ENCODE data around the gene TEC.
"Not testable (repeated sequence)": the region's sequence is repeated elsewhere in the genome, so short reads cannot be mapped to it uniquely, and the experiment has no call there.

TEC gene

GRCh38 chr4:48237996-48238645, 31.5 kb downstream of the TEC start:
- Histone ChIP-seq H3K36me3 (ENCODE audit: control insufficient read depth, insufficient read depth, low read length, severe bottlenecking) (no peaks in the 10 kb centered on the region), H3K9ac (ENCODE audit: low read length) (no peak overlapping the region), H3K9me3 (ENCODE audit: control insufficient read depth, low read length) (no peaks in the 10 kb centered on the region), H3K4me3 (ENCODE audit: low read length) (no peak overlapping the region), H3K4me1 (ENCODE audit: control insufficient read depth, insufficient read depth, low read length) (no peaks in the 10 kb centered on the region), H3K27me3 (replicated peaks; ENCODE audit: control insufficient read depth, insufficient read depth, low read length) (no peaks in the 10 kb centered on the region)
- no peak for DNase-seq (ENCODE audit: low read depth)

DNA sequence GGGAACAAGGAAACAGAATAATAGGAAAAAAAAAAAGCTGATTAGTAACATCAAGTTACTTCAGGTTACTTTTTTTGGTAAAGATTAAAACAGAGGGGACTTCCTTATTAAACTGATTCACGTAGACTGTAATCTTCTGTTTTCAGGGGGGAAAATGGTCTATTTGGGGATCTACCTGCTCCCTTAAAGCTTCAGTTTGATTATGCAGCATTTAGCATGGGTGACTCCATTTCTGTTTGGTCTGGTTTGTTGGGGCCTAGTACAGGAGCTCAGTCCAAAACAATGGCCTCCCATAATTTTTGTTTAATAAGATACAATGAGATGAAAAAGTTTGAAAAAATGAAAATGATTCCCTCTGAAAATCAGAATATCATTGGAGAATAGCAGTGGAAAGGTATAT, 34.6 kb downstream of the TEC start:
- Histone ChIP-seq H3K36me3 (ENCODE audit: control insufficient read depth, insufficient read depth, low read length, severe bottlenecking) (no peaks in the 10 kb centered on the region), H3K9ac (ENCODE audit: low read length) (no peak overlapping the region), H3K4me3 (ENCODE audit: low read length) (no peak overlapping the region), H3K27me3 (replicated peaks; ENCODE audit: control insufficient read depth, insufficient read depth, low read length) (no peaks in the 10 kb centered on the region), H3K9me3 (ENCODE audit: control insufficient read depth, low read length) (no peaks in the 10 kb centered on the region), H3K4me1 (ENCODE audit: control insufficient read depth, insufficient read depth, low read length) (no peaks in the 10 kb centered on the region)
- no peak for DNase-seq (ENCODE audit: low read depth)

- Histone ChIP-seq H3K4me3 (ENCODE audit: low read length) (no peak overlapping the region), H3K9me3 (ENCODE audit: control insufficient read depth, low read length) (no peaks in the 10 kb centered on the region), H3K4me1 (ENCODE audit: control insufficient read depth, insufficient read depth, low read length) (no peaks in the 10 kb centered on the region), H3K36me3 (ENCODE audit: control insufficient read depth, insufficient read depth, low read length, severe bottlenecking) (no peaks in the 10 kb centered on the region), H3K27me3 (replicated peaks; ENCODE audit: control insufficient read depth, insufficient read depth, low read length) (no peaks in the 10 kb centered on the region), H3K9ac (ENCODE audit: low read length) (no peak overlapping the region)
- no peak for DNase-seq (ENCODE audit: low read depth)
Observed at GRCh38 chr4:48234575-48234974, 35.1 kb downstream of the TEC start.

DNA sequence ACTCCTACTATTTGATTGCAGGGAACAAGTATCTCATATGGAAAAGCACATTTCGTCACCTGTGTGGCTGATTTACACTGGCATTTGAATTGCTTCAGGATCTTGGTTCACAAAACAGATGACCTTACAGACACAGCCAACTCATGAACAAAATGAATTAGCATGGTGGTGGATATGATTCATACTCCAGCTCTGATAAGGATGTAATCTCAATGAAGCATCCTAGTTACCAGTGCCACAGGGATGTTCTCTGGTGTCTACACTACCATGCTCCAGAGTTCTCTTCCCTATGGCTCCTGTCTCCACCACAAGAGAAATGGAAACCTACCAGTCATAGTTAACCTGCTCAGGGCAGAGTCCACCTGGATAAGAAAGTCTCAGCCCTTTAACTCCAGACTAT, 40.7 kb downstream of the TEC start:
- H3K4me1 ChIP-seq (ENCODE audit: control insufficient read depth, insufficient read depth, low read length), result no peaks in the 10 kb centered on the region
- H3K27me3 ChIP-seq (replicated peaks; ENCODE audit: control insufficient read depth, insufficient read depth, low read length), result no peaks in the 10 kb centered on the region
- DNase-seq (ENCODE audit: low read depth), result no peak
- H3K9ac ChIP-seq (ENCODE audit: low read length), result no peak overlapping the region
- H3K36me3 ChIP-seq (ENCODE audit: control insufficient read depth, insufficient read depth, low read length, severe bottlenecking), result no peaks in the 10 kb centered on the region
- no peaks in the 10 kb centered on the region for H3K9me3 ChIP-seq (ENCODE audit: control insufficient read depth, low read length)
- no peak overlapping the region for H3K4me3 ChIP-seq (ENCODE audit: low read length)

DNA sequence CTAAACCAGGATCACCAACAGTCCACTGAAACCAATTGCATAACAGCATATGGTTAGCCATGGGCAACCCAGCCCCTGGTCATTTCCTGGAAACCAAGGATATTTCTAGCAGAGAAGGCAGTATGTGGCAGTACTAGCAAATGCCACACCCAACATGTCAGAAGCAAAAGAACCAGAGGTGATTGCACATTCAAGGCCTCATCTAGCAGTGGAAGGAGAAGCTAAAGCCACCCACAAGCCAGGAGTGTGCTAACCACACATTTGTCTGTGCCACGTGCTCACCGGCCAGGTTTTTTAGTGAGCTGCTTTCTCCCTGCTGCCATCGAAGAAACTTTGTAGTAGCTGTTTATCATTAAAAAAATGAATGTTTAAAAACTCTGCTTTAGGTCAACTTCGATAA, 42.0 kb downstream of the TEC start:
- DNase-seq (ENCODE audit: low read depth), result no peak

GRCh38 chr4:48226199-48226598, 43.4 kb downstream of the TEC start:
- DNase-seq (ENCODE audit: low read depth), result no peak
- H3K36me3 ChIP-seq (ENCODE audit: control insufficient read depth, insufficient read depth, low read length, severe bottlenecking), result no peaks in the 10 kb centered on the region
- H3K9me3 ChIP-seq (ENCODE audit: control insufficient read depth, low read length), result no peaks in the 10 kb centered on the region
- no peak overlapping the region for H3K4me3 ChIP-seq (ENCODE audit: low read length)
- H3K9ac ChIP-seq (ENCODE audit: low read length), result no peak overlapping the region
- H3K27me3 ChIP-seq (replicated peaks; ENCODE audit: control insufficient read depth, insufficient read depth, low read length), result no peaks in the 10 kb centered on the region
- H3K4me1 ChIP-seq (ENCODE audit: control insufficient read depth, insufficient read depth, low read length), result no peaks in the 10 kb centered on the region

More for the DNA sequence above, 42.0 kb downstream of the TEC start:
- H3K4me3 ChIP-seq (ENCODE audit: low read length), result no peak overlapping the region
- H3K9me3 ChIP-seq (ENCODE audit: control insufficient read depth, low read length), result no peaks in the 10 kb centered on the region
- no peaks in the 10 kb centered on the region for H3K36me3 ChIP-seq (ENCODE audit: control insufficient read depth, insufficient read depth, low read length, severe bottlenecking)
- H3K4me1 ChIP-seq (ENCODE audit: control insufficient read depth, insufficient read depth, low read length), result no peaks in the 10 kb centered on the region
- no peaks in the 10 kb centered on the region for H3K27me3 ChIP-seq (replicated peaks; ENCODE audit: control insufficient read depth, insufficient read depth, low read length)
- no peak overlapping the region for H3K9ac ChIP-seq (ENCODE audit: low read length)

DNA sequence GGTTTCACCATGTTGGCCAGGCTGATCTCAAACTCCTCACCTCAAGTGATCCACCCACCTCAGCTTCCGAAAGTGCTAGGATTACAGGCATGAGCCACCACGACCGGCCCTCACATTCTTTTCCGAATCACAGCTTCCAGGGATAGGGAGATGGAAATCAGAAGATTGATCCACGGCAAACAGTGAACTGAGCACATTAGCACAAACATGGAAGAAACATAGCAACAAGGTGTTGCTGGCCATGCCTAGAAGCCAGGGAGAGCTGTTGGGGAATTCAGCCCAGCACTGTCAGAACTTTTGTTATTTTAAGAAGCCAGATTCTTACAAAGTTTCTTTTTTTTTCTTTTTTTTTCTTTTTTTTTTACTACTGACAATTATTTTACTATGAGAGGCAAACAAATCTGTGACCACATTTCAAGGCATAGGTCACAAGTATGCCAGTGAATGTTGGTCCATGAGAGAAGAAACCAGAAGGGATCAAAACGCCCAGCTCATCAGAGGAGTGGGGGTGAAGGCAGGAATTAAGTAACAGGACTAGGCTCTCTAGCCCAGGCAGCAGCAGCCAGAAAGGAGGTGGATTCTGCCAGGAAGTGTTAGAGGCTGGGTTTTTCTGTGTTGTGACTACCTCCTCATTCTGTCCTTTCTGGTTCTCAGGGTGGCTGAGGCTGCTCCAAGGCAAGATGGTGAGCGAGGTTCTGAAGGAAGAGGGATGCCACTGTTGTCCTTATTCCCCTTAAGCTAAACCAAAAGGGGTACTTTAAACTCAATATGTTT, 44.1 kb downstream of the TEC start:
- Histone ChIP-seq H3K4me3 (ENCODE audit: low read length) (no peak overlapping the region), H3K4me1 (ENCODE audit: control insufficient read depth, insufficient read depth, low read length) (no peaks in the 10 kb centered on the region), H3K9me3 (ENCODE audit: control insufficient read depth, low read length) (no peaks in the 10 kb centered on the region)

GRCh38 chr4:48224606-48225005, 45.0 kb downstream of the TEC start:
- H3K27me3 ChIP-seq (replicated peaks; ENCODE audit: control insufficient read depth, insufficient read depth, low read length), result no peaks in the 10 kb centered on the region
- no peaks in the 10 kb centered on the region for H3K4me1 ChIP-seq (ENCODE audit: control insufficient read depth, insufficient read depth, low read length)

More for the DNA sequence above, 44.1 kb downstream of the TEC start:
- no peak overlapping the region for H3K9ac ChIP-seq (ENCODE audit: low read length)
- no peak for DNase-seq (ENCODE audit: low read depth)
- H3K27me3 ChIP-seq (replicated peaks; ENCODE audit: control insufficient read depth, insufficient read depth, low read length), result no peaks in the 10 kb centered on the region
- H3K36me3 ChIP-seq (ENCODE audit: control insufficient read depth, insufficient read depth, low read length, severe bottlenecking), result no peaks in the 10 kb centered on the region

GRCh38 chr4:48223633-48224295, 45.9 kb downstream of the TEC start:
- H3K4me1 ChIP-seq (ENCODE audit: control insufficient read depth, insufficient read depth, low read length), result no peaks in the 10 kb centered on the region
- no peaks in the 10 kb centered on the region for H3K27me3 ChIP-seq (replicated peaks; ENCODE audit: control insufficient read depth, insufficient read depth, low read length)
- H3K36me3 ChIP-seq (ENCODE audit: control insufficient read depth, insufficient read depth, low read length, severe bottlenecking), result no peaks in the 10 kb centered on the region
- no peak for DNase-seq (ENCODE audit: low read depth)
- no peak overlapping the region for H3K9ac ChIP-seq (ENCODE audit: low read length)
- H3K4me3 ChIP-seq (ENCODE audit: low read length), result no peak overlapping the region
- H3K9me3 ChIP-seq (ENCODE audit: control insufficient read depth, low read length), result no peaks in the 10 kb centered on the region

More at GRCh38 chr4:48224606-48225005, 45.0 kb downstream of the TEC start:
- no peak for DNase-seq (ENCODE audit: low read depth)
- Histone ChIP-seq H3K36me3 (ENCODE audit: control insufficient read depth, insufficient read depth, low read length, severe bottlenecking) (no peaks in the 10 kb centered on the region), H3K9me3 (ENCODE audit: control insufficient read depth, low read length) (no peaks in the 10 kb centered on the region), H3K9ac (ENCODE audit: low read length) (no peak overlapping the region), H3K4me3 (ENCODE audit: low read length) (no peak overlapping the region)

- Histone ChIP-seq H3K27me3 (replicated peaks; ENCODE audit: control insufficient read depth, insufficient read depth, low read length) (no peaks in the 10 kb centered on the region), H3K9me3 (ENCODE audit: control insufficient read depth, low read length) (no peaks in the 10 kb centered on the region), H3K4me1 (ENCODE audit: control insufficient read depth, insufficient read depth, low read length) (no peaks in the 10 kb centered on the region), H3K9ac (ENCODE audit: low read length) (no peak overlapping the region), H3K36me3 (ENCODE audit: control insufficient read depth, insufficient read depth, low read length, severe bottlenecking) (no peaks in the 10 kb centered on the region), H3K4me3 (ENCODE audit: low read length) (no peak overlapping the region)
- DNase-seq (ENCODE audit: low read depth), result no peak
Observed at GRCh38 chr4:48222491-48222890, 47.1 kb downstream of the TEC start.

DNA sequence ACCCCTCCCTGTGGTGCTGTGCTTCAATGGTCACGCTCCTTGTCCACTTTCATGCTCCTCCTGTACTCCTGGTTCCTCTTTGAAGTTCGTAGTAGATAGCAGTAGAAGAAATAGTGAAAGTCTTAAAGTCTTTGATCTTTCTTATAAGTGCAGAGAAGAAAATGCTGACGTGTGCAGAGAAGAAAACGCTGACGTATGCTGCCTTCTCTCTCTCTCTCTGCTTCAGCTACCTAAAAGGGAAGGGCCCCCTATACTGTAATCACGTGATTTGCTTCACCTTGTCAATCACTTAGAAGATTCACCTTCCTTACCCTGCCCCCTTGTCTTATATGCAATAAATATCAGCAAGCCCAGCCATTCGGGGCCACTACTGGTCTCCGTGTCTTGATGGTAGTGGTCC, 50.2 kb downstream of the TEC start:
- H3K36me3 ChIP-seq (ENCODE audit: control insufficient read depth, insufficient read depth, low read length, severe bottlenecking); H3K4me1 ChIP-seq (ENCODE audit: control insufficient read depth, insufficient read depth, low read length); H3K4me3 ChIP-seq (ENCODE audit: low read length); H3K9me3 ChIP-seq (ENCODE audit: control insufficient read depth, low read length); H3K27me3 ChIP-seq (replicated peaks; ENCODE audit: control insufficient read depth, insufficient read depth, low read length); H3K9ac ChIP-seq (ENCODE audit: low read length); DNase-seq (ENCODE audit: low read depth): not testable (repeated sequence)
